Adrenal gland (tissue), 5 donors: ENCODE measurements around the gene KATNA1.
"Not testable (repeated sequence)": the region's sequence is repeated elsewhere in the genome, so short reads cannot be mapped to it uniquely, and the experiment has no call there.

Source experiments
- POLR2A ChIP-seq, 2 donors: fragments of 450-650 bp; IDR thresholded peaks; one replicate each; pipeline ENCODE4 v1.6.1; 2017; ENCODE audit warnings: antibody characterized with exemption in 2 of 2, mild to moderate bottlenecking in 2 of 2, moderate library complexity in 1 of 2
- TF ChIP-seq, protein P1 (sequence below), 6 experiments: fragments of 450-650 bp in 4 of 6; fragments of 200-600 bp in 2 of 6; sonication (generic) in 1 of 6; IDR thresholded peaks; 1 replicate in 5 of 6; 2 replicates in 1 of 6; pipeline versions ENCODE4 v1.5.1 to v1.8.0; 2016 to 2021; ENCODE audit warnings: antibody characterized with exemption in 6 of 6, mild to moderate bottlenecking in 2 of 6, moderate library complexity in 1 of 6
- donor health status: DM: no; HTN: no; CAD: no.

DNA sequence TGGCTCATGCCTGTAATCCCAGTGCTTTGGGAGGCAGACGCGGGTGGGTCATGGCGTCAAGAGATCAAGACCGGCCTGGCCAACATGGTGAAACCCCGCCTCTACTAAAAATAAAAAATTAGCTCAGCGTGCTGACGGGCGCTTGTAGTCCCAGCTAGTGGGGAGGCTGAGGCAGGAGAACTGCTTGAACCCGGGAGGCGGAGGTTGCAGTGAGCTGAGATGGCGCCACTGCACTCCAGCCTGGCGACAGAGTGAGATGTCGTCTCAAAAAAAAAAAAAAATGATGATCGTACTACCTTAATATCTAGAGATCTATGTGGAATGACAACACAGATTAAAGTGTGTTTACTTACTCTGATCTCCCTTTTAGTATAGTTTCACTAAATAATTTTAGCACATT, 33.3 kb upstream of the KATNA1 start:
- not testable (repeated sequence) for TF ChIP-seq POLR2A (IDR thresholded peaks at IDR 0.05)
- TF ChIP-seq, protein P1, sequence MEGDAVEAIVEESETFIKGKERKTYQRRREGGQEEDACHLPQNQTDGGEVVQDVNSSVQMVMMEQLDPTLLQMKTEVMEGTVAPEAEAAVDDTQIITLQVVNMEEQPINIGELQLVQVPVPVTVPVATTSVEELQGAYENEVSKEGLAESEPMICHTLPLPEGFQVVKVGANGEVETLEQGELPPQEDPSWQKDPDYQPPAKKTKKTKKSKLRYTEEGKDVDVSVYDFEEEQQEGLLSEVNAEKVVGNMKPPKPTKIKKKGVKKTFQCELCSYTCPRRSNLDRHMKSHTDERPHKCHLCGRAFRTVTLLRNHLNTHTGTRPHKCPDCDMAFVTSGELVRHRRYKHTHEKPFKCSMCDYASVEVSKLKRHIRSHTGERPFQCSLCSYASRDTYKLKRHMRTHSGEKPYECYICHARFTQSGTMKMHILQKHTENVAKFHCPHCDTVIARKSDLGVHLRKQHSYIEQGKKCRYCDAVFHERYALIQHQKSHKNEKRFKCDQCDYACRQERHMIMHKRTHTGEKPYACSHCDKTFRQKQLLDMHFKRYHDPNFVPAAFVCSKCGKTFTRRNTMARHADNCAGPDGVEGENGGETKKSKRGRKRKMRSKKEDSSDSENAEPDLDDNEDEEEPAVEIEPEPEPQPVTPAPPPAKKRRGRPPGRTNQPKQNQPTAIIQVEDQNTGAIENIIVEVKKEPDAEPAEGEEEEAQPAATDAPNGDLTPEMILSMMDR (IDR thresholded peaks at IDR 0.05): not testable (repeated sequence)
